Measurements from ENCODE around the gene HNF4A.

DNA sequence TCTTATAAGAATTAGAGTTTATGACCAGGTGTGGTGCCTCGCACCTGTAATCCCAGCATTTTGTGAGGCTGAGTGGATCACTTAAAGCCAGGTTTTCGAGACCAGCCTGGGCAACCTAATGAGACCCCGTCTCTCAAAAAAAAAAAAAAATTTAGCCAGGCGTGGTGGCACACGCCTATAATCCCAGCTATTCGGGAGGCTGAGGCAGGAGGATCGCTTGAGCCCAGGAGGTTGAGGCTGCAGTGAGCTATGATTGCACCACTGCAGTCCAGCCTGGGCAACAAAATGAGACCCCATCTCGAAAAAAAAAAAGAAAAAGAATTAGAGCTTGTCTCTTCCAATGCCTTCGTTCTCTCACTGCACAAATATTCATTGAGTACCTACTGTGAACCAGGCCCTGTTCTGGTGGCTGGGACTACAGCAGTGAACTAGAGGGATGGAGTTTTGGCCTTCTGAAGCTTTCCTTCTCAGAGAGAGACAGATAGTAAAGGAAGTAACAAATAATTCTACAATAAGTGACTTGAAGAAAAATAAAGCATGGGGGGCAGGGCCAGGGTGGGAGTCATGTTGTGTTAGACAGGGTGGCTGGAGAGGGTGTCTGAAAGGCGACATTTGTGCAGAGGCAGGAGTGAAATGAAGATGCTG, 56.4 kb downstream of the HNF4A start:
- TF ChIP-seq ZNF274 (IDR thresholded peaks at IDR 0.05; ENCODE audit: low read depth, low read length), result no peak
- no peak for TF ChIP-seq SUZ12 (IDR thresholded peaks at IDR 0.05; ENCODE audit: extremely low read depth, insufficient read depth, insufficient read length)
- TF ChIP-seq YY1 (IDR thresholded peaks at IDR 0.05; ENCODE audit: insufficient read depth, insufficient read length), result no peak

All from NT2/D1 (cell line).